Karpas-422 (cell line): ENCODE measurements around the gene TNFRSF1A. TPM values are rescaled to one million over a fixed set of nuclear protein-coding genes. Genes with fewer than 3 reads are reported as not detected.

Source experiments
- DNase-seq: peaks from one replicate; pipeline ENCODE4 v3.0.0-alpha.2; 2015
- H2AFZ ChIP-seq: fragments of 200-600 bp; sonication (generic); 2 replicates; pipeline ENCODE4 v1.6.1; 2014; ENCODE audit warnings: antibody characterized with exemption, low read length, mixed read lengths
- H3K27ac ChIP-seq: fragments of 200-600 bp; sonication (generic); 2 replicates; pipeline ENCODE4 v1.5.1; 2014; ENCODE audit warnings: mild to moderate bottlenecking, low read length, moderate library complexity
- H3K27me3 ChIP-seq: fragments of 200-600 bp; sonication (generic); 2 replicates; pipeline ENCODE4 v1.6.1; 2014; ENCODE audit warnings: low read length, mixed read lengths
- H3K36me3 ChIP-seq: fragments of 200-600 bp; sonication (generic); 2 replicates; pipeline ENCODE4 v1.6.1; 2014; ENCODE audit warnings: low read length, mixed read lengths; ENCODE audit not compliant: insufficient read depth
- H3K4me1 ChIP-seq: fragments of 200-600 bp; sonication (generic); 2 replicates; pipeline ENCODE4 v1.6.1; 2014; ENCODE audit warnings: mild to moderate bottlenecking, low read length, mixed read lengths
- H3K4me2 ChIP-seq: fragments of 200-600 bp; sonication (generic); 2 replicates; pipeline ENCODE4 v1.6.1; 2014; ENCODE audit warnings: low read length, low read depth, mild to moderate bottlenecking; ENCODE audit not compliant: poor library complexity, severe bottlenecking
- H3K4me3 ChIP-seq: fragments of 200-600 bp; sonication (generic); 2 replicates; pipeline ENCODE4 v1.5.1; 2014; ENCODE audit warnings: mild to moderate bottlenecking, antibody characterized with exemption, low read length, mixed read lengths
- H3K79me2 ChIP-seq: fragments of 200-600 bp; sonication (generic); 2 replicates; pipeline ENCODE4 v1.6.1; 2014; ENCODE audit warnings: mild to moderate bottlenecking, low read length, mixed read lengths
- H3K9ac ChIP-seq: fragments of 200-600 bp; sonication (generic); 2 replicates; pipeline ENCODE4 v1.6.0; 2014; ENCODE audit warnings: low read length
- H3K9me2 ChIP-seq: fragments of 200-600 bp; sonication (generic), shearing (Covaris generic); replicated peaks from 2 replicates; pipeline ENCODE4 v1.6.0; 2014; ENCODE audit warnings: mild to moderate bottlenecking, low read length, moderate library complexity; ENCODE audit not compliant: insufficient read depth
- H3K9me3 ChIP-seq: fragments of 300-700, 200-600 bp; sonication (generic); 2 replicates; pipeline ENCODE4 v1.6.1; 2014; ENCODE audit warnings: low read length, mixed read lengths
- H4K20me1 ChIP-seq: fragments of 200-600 bp; sonication (generic); 2 replicates; pipeline ENCODE4 v1.6.1; 2014; ENCODE audit warnings: mild to moderate bottlenecking, antibody characterized with exemption, low read length, low read depth; ENCODE audit not compliant: insufficient read depth
- total RNA-seq: library from RNA; depleted of rRNA; stranded (reverse); fragments of >200 nt; shearing (Covaris generic); gene quantifications from 2 replicates; pipeline ENCODE4 v1.2.3, GENCODE V29; 2014; ENCODE audit warnings: low replicate concordance

Gene TNFRSF1A
- total RNA-seq, 1 experiment from 2014 or later: not detected

GRCh38 chr12:6370576-6370935, 28.7 kb upstream of the TNFRSF1A start:
- no peak for DNase-seq
- H4K20me1 ChIP-seq: no peaks in the 10 kb centered on the region
- no peaks in the 10 kb centered on the region for H3K79me2 ChIP-seq
- no peak overlapping the region for H3K4me2 ChIP-seq
- peaks cover 2% of the 10 kb centered on the region; the same call in 1 of the 2 replicates for H3K4me1 ChIP-seq
- H3K9ac ChIP-seq: no peak overlapping the region
- H3K9me3 ChIP-seq: no peaks in the 10 kb centered on the region
- H3K36me3 ChIP-seq: no peaks in the 10 kb centered on the region
- H3K4me3 ChIP-seq: no peak overlapping the region
- no peaks in the 10 kb centered on the region for H3K27me3 ChIP-seq
- no peak overlapping the region for H2AFZ ChIP-seq
- no peak overlapping the region for H3K27ac ChIP-seq
- H3K9me2 ChIP-seq: no peaks in the 10 kb centered on the region

GRCh38 chr12:6369916-6370575, 28.2 kb upstream of the TNFRSF1A start:
- no peak overlapping the region for H3K4me3 ChIP-seq
- no peaks in the 10 kb centered on the region for H3K79me2 ChIP-seq
- H3K27ac ChIP-seq: no peak overlapping the region
- H3K36me3 ChIP-seq: no peaks in the 10 kb centered on the region
- no peak overlapping the region for H3K9ac ChIP-seq
- H3K27me3 ChIP-seq: no peaks in the 10 kb centered on the region
- no peaks in the 10 kb centered on the region for H3K9me2 ChIP-seq
- no peaks in the 10 kb centered on the region for H3K9me3 ChIP-seq
- no peak overlapping the region for H3K4me2 ChIP-seq
- H4K20me1 ChIP-seq: no peaks in the 10 kb centered on the region
- DNase-seq: no peak
- H2AFZ ChIP-seq: no peak overlapping the region
- H3K4me1 ChIP-seq: peaks cover 2% of the 10 kb centered on the region; the same call in 1 of the 2 replicates

- Histone ChIP-seq H3K4me3 (no peak overlapping the region), H3K79me2 (no peaks in the 10 kb centered on the region), H3K4me2 (no peak overlapping the region), H2AFZ (no peak overlapping the region), H3K9me3 (no peaks in the 10 kb centered on the region), H3K9me2 (no peaks in the 10 kb centered on the region), H3K36me3 (no peaks in the 10 kb centered on the region), H3K27me3 (no peaks in the 10 kb centered on the region), H3K9ac (no peak overlapping the region), H4K20me1 (no peaks in the 10 kb centered on the region), H3K27ac (no peak overlapping the region), H3K4me1 (peaks cover 2% of the 10 kb centered on the region; the same call in 1 of the 2 replicates)
- no peak for DNase-seq
Measured at GRCh38 chr12:6368906-6369525, 27.1 kb upstream of the TNFRSF1A start.

GRCh38 chr12:6367969-6368892, 26.4 kb upstream of the TNFRSF1A start:
- Histone ChIP-seq H3K79me2 (no peaks in the 10 kb centered on the region), H3K9me2 (no peaks in the 10 kb centered on the region), H3K9me3 (no peaks in the 10 kb centered on the region), H2AFZ (no peak overlapping the region), H3K4me2 (no peak overlapping the region), H3K36me3 (no peaks in the 10 kb centered on the region), H3K4me1 (peaks cover 2% of the 10 kb centered on the region; the same call in 1 of the 2 replicates), H4K20me1 (no peaks in the 10 kb centered on the region), H3K27ac (no peak overlapping the region), H3K9ac (no peak overlapping the region), H3K4me3 (no peak overlapping the region), H3K27me3 (no peaks in the 10 kb centered on the region)
- peak; percentile 69 for DNase-seq

- DNase-seq: peak; percentile 83
- H3K9me3 ChIP-seq: no peaks in the 10 kb centered on the region
Measured at GRCh38 chr12:6367065-6367968, 25.4 kb upstream of the TNFRSF1A start.

GRCh38 chr12:6364044-6364374, 22.1 kb upstream of the TNFRSF1A start:
- H3K27ac ChIP-seq: no peak overlapping the region
- no peaks in the 10 kb centered on the region for H3K9me3 ChIP-seq
- H3K9me2 ChIP-seq: no peaks in the 10 kb centered on the region
- H3K4me3 ChIP-seq: no peak overlapping the region
- no peaks in the 10 kb centered on the region for H3K27me3 ChIP-seq
- DNase-seq: no peak
- H3K9ac ChIP-seq: no peak overlapping the region
- H3K79me2 ChIP-seq: no peaks in the 10 kb centered on the region
- H3K36me3 ChIP-seq: no peaks in the 10 kb centered on the region
- no peaks in the 10 kb centered on the region for H4K20me1 ChIP-seq
- peaks cover 6% of the 10 kb centered on the region for H3K4me1 ChIP-seq
- H3K4me2 ChIP-seq: no peak overlapping the region
- no peak overlapping the region for H2AFZ ChIP-seq

More at GRCh38 chr12:6367065-6367968, 25.4 kb upstream of the TNFRSF1A start:
- Histone ChIP-seq H3K9me2 (no peaks in the 10 kb centered on the region), H3K4me2 (no peak overlapping the region), H3K27ac (no peak overlapping the region), H2AFZ (no peak overlapping the region), H3K4me3 (no peak overlapping the region), H3K9ac (no peak overlapping the region), H3K27me3 (no peaks in the 10 kb centered on the region), H3K79me2 (no peaks in the 10 kb centered on the region), H3K4me1 (peaks cover 2% of the 10 kb centered on the region; the same call in 1 of the 2 replicates), H4K20me1 (no peaks in the 10 kb centered on the region), H3K36me3 (no peaks in the 10 kb centered on the region)

GRCh38 chr12:6363330-6364043, 21.6 kb upstream of the TNFRSF1A start:
- H3K9me3 ChIP-seq: no peaks in the 10 kb centered on the region
- H3K4me1 ChIP-seq: peaks cover 6% of the 10 kb centered on the region
- H3K36me3 ChIP-seq: no peaks in the 10 kb centered on the region
- no peaks in the 10 kb centered on the region for H3K27me3 ChIP-seq
- no peaks in the 10 kb centered on the region for H3K79me2 ChIP-seq
- no peak overlapping the region for H2AFZ ChIP-seq
- H3K4me3 ChIP-seq: no peak overlapping the region
- no peaks in the 10 kb centered on the region for H3K9me2 ChIP-seq
- no peaks in the 10 kb centered on the region for H4K20me1 ChIP-seq
- no peak overlapping the region for H3K27ac ChIP-seq
- no peak overlapping the region for H3K9ac ChIP-seq
- H3K4me2 ChIP-seq: no peak overlapping the region
- DNase-seq: no peak
